VCaP (cell line): ENCODE data around the gene SPG7.
A peak's percentile ranks its signal among the peaks of the same experiment; 100 is the strongest.

ENCODE experiments used
- H3K27ac ChIP-seq: fragments of 450-650 bp; 2 replicates; pipeline ENCODE4 v1.5.1; 2017
- CTCF ChIP-seq: fragments of 450-650 bp; conservative IDR thresholded peaks from 2 replicates; pipeline ENCODE4 v1.5.1; 2017; ENCODE audit warnings: mild to moderate bottlenecking, moderate library complexity

SPG7 gene

GRCh38 chr16:89555780-89556179, 47.6 kb downstream of the SPG7 start:
- no peak overlapping the region for H3K27ac ChIP-seq
- TF ChIP-seq CTCF, result no peak

GRCh38 chr16:89556750-89557689, 48.8 kb downstream of the SPG7 start:
- peak; percentile 65 for TF ChIP-seq CTCF
- no peak overlapping the region for H3K27ac ChIP-seq

GRCh38 chr16:89557690-89558490, 49.7 kb downstream of the SPG7 start:
- 0 out of 2 replicates have a peak, but pooled peaks have one; percentile 4 for TF ChIP-seq CTCF
- H3K27ac ChIP-seq, result no peak overlapping the region

- TF ChIP-seq CTCF, result no peak
- peak within 1 kb of the TSS; percentile 79 for H3K27ac ChIP-seq
Observed at GRCh38 chr16:89560378-89561141, 52.4 kb downstream of the SPG7 start, which contains the start of gene RPL13. RPL13 (plus strand) TSS chr16:89560682; CDS start chr16:89560960, 278 bp downstream.

DNA sequence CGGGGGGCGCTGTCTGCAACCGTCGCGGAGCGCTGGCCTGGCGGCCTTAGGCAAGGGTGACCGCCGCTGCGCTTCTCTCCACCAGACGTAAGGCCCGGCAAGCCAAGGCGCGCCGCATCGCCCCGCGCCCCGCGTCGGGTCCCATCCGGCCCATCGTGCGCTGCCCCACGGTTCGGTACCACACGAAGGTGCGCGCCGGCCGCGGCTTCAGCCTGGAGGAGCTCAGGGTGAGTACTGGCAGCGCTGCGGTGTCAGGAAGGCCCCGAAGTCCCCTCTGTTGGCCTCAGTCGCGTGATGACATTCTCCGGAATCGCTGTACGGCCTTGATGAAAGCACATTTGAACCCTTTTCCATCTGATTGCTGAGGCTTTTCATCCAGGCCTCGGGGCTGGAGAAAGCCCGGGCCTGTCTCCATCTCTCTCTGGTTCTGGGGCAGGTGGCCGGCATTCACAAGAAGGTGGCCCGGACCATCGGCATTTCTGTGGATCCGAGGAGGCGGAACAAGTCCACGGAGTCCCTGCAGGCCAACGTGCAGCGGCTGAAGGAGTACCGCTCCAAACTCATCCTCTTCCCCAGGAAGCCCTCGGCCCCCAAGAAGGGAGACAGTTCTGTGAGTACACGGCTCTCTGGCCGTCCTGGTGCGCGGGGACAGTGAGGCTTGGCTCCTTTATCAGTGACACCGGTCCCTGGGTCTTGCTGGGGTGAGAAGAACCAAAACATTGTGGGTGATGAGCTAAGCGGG, 53.1 kb downstream of the SPG7 start:
- no peak for TF ChIP-seq CTCF
- peak overlapping the region; percentile 79 for H3K27ac ChIP-seq

DNA sequence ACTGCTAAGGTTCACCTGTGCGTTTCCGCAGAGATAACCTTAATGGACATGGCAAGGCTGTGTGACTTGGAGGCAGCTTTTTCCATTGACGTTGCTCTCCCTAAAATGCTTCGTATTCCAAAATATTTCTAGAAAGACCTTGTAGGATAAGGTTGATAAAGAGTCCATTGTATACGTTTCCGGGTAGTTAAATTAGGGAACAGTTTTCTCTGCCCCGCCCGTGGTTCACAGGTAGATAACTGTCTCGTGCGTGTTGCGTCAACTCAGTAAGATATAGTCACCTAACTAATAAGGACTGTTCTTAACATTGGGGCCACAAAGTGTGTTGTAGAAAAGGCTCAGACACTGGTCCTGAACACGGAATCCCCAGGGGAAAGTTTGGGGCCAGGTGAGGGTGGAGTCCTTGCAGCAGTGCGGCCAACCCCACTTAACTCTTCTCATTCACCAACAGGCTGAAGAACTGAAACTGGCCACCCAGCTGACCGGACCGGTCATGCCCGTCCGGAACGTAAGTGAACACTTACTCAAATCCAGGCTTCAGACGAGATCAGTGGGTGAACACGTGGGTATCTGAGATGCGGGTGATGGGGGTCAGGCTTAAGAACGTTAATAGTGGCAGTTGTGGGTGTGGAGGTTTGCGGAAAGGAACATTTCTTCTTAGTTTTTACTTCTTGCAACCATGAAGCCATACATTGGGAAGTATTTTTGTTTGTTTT, 53.8 kb downstream of the SPG7 start:
- TF ChIP-seq CTCF, result no peak
- peak overlapping the region; percentile 79; the same call in 1 of the 2 replicates for H3K27ac ChIP-seq
